Neural progenitor cell (in vitro differentiated cells): ENCODE results near the gene MYO1A. TPM values are rescaled to one million over a fixed set of nuclear protein-coding genes. Genes with fewer than 3 reads are reported as not detected.

Experiments used
- DNase-seq: peaks from one replicate; pipeline ENCODE4 v3.0.0-alpha.2; 2016; ENCODE audit warnings: low spot score
- H2AFZ ChIP-seq: fragments of 200-600 bp; sonication (generic); replicated peaks from 2 replicates; pipeline ENCODE4 v1.6.1; 2016; ENCODE audit warnings: antibody characterized with exemption
- H3F3A ChIP-seq: fragments of 200-600 bp; sonication (generic); 2 replicates; pipeline ENCODE4 v1.6.1; 2016; ENCODE audit warnings: antibody characterized with exemption, low read depth
- H3K27ac ChIP-seq: fragments of 200-600 bp; sonication (generic); 2 replicates; pipeline ENCODE4 v1.5.1; 2016; ENCODE audit warnings: mild to moderate bottlenecking
- H3K27me3 ChIP-seq: fragments of 200-600 bp; sonication (generic); 2 replicates; pipeline ENCODE4 v1.6.1; 2016; ENCODE audit warnings: mild to moderate bottlenecking, moderate library complexity
- H3K36me3 ChIP-seq: fragments of 200-600 bp; sonication (generic); 2 replicates; pipeline ENCODE4 v1.5.1; 2016
- H3K4me1 ChIP-seq: fragments of 200-600 bp; sonication (generic); 2 replicates; pipeline ENCODE4 v1.6.1; 2016; ENCODE audit warnings: mixed run types
- H3K4me2 ChIP-seq: fragments of 200-600 bp; sonication (generic); 2 replicates; pipeline ENCODE4 v1.6.1; 2016
- H3K4me3 ChIP-seq: fragments of 200-600 bp; sonication (generic); 2 replicates; pipeline ENCODE4 v1.5.1; 2016
- H3K79me2 ChIP-seq: fragments of 200-600 bp; sonication (generic); 2 replicates; pipeline ENCODE4 v1.6.1; 2016; ENCODE audit warnings: low read depth
- H3K9ac ChIP-seq: fragments of 200-600 bp; sonication (generic); 2 replicates; pipeline ENCODE4 v1.6.1; 2016
- H3K9me3 ChIP-seq: fragments of 200-600 bp; sonication (generic); 2 replicates; pipeline ENCODE4 v1.5.1; 2016; ENCODE audit warnings: low read depth
- H4K20me1 ChIP-seq: fragments of 200-600 bp; sonication (generic); 2 replicates; pipeline ENCODE4 v1.6.1; 2016; ENCODE audit warnings: low read depth
- H3K27ac Mint-ChIP-seq: 3 replicates; pipeline ENCODE4 v1.8.0; 2021; ENCODE audit warnings: mixed read lengths
- H3K27me3 Mint-ChIP-seq: 2 replicates; pipeline ENCODE4 v1.8.0; 2022; ENCODE audit warnings: low read depth, mild to moderate bottlenecking, inconsistent platforms, moderate library complexity, mixed read lengths; ENCODE audit not compliant: insufficient read depth
- H3K36me3 Mint-ChIP-seq: 3 replicates; pipeline ENCODE4 v1.8.0; 2021; ENCODE audit warnings: mixed read lengths
- H3K4me1 Mint-ChIP-seq: 3 replicates; pipeline ENCODE4 v1.8.0; 2021; ENCODE audit warnings: mixed read lengths
- H3K4me3 Mint-ChIP-seq: 3 replicates; pipeline ENCODE4 v1.8.0; 2021; ENCODE audit warnings: mild to moderate bottlenecking, moderate library complexity, mixed read lengths
- H3K9me3 Mint-ChIP-seq: 3 replicates; pipeline ENCODE4 v1.8.0; 2020; ENCODE audit warnings: mixed read lengths
- EZH2 ChIP-seq: fragments of 200-600 bp; sonication (generic); IDR thresholded peaks from 2 replicates; pipeline ENCODE4 v1.6.1; 2017; ENCODE audit warnings: antibody characterized with exemption, mild to moderate bottlenecking, moderate library complexity
- EZH2phosphoT487 ChIP-seq: fragments of 200-600 bp; sonication (generic); IDR thresholded peaks from 2 replicates; pipeline ENCODE4 v1.6.1; 2017; ENCODE audit warnings: antibody characterized with exemption
- total RNA-seq: library from RNA; depleted of rRNA; stranded (reverse); fragments of >200 nt; gene quantifications from 2 replicates; pipeline ENCODE4 v1.2.3, GENCODE V29; 2015; ENCODE audit warnings: low replicate concordance
- TF ChIP-seq, protein P1 (sequence below): fragments of 200-600 bp; sonication (generic); IDR thresholded peaks from 2 replicates; pipeline ENCODE4 v1.5.1; 2017; ENCODE audit warnings: antibody characterized with exemption, mild to moderate bottlenecking

The MYO1A gene
- total RNA-seq, 1 donor from 2014 or later, result not detected

DNA sequence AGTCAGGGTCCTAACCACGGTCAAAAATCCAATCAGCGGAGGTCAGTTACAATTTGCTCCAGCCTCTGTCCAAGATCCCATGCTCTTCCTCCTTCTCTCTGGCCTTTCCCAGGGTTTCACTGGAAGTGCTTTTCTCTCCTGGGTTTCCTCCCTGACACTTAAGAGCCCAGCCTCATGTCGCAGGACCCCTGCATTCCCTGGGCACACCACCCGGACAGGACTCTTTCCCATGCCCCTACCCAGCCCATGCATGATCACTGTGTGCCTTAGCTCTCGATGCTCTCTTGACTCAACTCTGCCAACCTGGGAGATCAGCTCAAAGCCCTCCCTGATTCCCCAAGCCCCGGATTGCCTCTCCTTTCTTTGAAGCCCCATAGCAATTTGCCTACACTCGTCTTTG is 18.1 kb downstream of the MYO1A start:
- H3K36me3 ChIP-seq, result no peaks in the 10 kb centered on the region
- H3F3A ChIP-seq, result peaks cover 7% of the 10 kb centered on the region
- Mint-ChIP-seq H3K4me3 (no peak overlapping the region), H3K4me1 (peaks cover 6% of the 10 kb centered on the region), H3K36me3 (no peaks in the 10 kb centered on the region), H3K27ac (no peak overlapping the region), H3K9me3 (no peaks in the 10 kb centered on the region), H3K27me3 (peaks cover 7% of the 10 kb centered on the region)
- peak overlapping the region; percentile 88 for H2AFZ ChIP-seq
- no peak for DNase-seq
- peaks cover 12% of the 10 kb centered on the region for H3K4me1 ChIP-seq
- no peak overlapping the region for H3K4me3 ChIP-seq
- TF ChIP-seq EZH2, result no peak
- TF ChIP-seq, protein P1, sequence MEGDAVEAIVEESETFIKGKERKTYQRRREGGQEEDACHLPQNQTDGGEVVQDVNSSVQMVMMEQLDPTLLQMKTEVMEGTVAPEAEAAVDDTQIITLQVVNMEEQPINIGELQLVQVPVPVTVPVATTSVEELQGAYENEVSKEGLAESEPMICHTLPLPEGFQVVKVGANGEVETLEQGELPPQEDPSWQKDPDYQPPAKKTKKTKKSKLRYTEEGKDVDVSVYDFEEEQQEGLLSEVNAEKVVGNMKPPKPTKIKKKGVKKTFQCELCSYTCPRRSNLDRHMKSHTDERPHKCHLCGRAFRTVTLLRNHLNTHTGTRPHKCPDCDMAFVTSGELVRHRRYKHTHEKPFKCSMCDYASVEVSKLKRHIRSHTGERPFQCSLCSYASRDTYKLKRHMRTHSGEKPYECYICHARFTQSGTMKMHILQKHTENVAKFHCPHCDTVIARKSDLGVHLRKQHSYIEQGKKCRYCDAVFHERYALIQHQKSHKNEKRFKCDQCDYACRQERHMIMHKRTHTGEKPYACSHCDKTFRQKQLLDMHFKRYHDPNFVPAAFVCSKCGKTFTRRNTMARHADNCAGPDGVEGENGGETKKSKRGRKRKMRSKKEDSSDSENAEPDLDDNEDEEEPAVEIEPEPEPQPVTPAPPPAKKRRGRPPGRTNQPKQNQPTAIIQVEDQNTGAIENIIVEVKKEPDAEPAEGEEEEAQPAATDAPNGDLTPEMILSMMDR, result no peak
- TF ChIP-seq EZH2phosphoT487, result no peak
- no peak overlapping the region for H3K9ac ChIP-seq
- H3K27ac ChIP-seq, result no peak overlapping the region
- H3K9me3 ChIP-seq, result no peaks in the 10 kb centered on the region
- no peak overlapping the region for H3K4me2 ChIP-seq
- no peaks in the 10 kb centered on the region for H3K79me2 ChIP-seq
- H3K27me3 ChIP-seq, result no peaks in the 10 kb centered on the region
- no peaks in the 10 kb centered on the region for H4K20me1 ChIP-seq

DNA sequence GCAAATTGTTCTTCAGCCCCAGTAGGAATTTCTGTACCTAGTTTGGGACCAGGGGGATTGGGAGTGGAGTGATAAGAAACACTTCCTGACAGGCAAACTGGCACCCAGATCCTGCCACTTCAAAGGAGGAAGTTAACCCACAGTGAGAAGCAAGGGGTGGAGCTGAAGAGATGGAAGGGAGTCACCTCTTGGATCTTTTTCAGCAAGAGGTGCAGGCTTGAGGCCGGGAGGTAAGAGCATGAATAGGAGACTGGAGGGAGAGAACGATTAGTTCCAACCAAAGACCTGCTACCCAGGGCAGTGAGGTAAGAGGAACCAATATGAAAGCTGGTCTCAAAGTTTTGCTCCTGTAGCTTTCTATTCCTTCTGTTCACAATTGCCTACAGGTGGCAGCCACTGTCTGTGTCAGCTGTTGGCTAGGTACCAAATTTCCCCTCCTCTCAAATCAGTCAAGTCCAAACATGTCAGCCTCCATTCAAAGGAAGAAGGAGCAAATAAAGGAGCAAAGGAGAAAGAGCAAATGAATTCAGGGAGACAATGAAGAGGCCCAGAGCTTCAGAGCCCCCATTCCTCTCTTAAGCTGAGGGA is 18.7 kb downstream of the MYO1A start:
- Histone ChIP-seq H3K79me2 (no peaks in the 10 kb centered on the region), H3K9ac (no peak overlapping the region), H3F3A (peaks cover 7% of the 10 kb centered on the region), H3K4me1 (peaks cover 13% of the 10 kb centered on the region), H3K27ac (no peak overlapping the region), H3K4me2 (no peak overlapping the region), H3K9me3 (no peaks in the 10 kb centered on the region), H3K36me3 (no peaks in the 10 kb centered on the region), H3K4me3 (no peak overlapping the region), H3K27me3 (no peaks in the 10 kb centered on the region), H4K20me1 (no peaks in the 10 kb centered on the region), H2AFZ (peak overlapping the region; percentile 88)
- Mint-ChIP-seq H3K27me3 (peaks cover 9% of the 10 kb centered on the region), H3K4me3 (no peak overlapping the region), H3K9me3 (no peaks in the 10 kb centered on the region), H3K27ac (no peak overlapping the region), H3K4me1 (peaks cover 6% of the 10 kb centered on the region), H3K36me3 (no peaks in the 10 kb centered on the region)
- DNase-seq, result no peak
- TF ChIP-seq EZH2phosphoT487 (no peak), EZH2 (no peak)
- TF ChIP-seq, protein P1, result no peak

DNA sequence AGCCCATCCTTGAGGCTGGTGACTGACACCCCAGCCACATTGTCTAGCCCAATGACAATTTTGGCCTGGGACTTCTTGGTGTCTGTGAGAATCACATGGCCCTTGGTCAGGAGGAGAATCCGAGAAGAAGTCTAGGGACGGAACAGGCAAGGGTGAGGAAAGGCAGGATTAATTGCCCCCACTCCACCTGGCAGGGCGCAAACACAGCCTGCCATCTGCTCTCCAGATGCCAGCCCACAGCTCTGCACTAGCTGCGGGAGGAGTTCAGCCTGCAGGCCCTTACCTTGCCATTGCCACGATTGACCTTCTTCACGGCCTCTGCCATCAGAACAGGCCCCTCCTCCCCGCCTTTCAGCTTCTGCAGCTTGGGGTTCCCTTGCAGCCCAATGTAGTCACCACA is 20.5 kb downstream of the MYO1A start:
- Histone ChIP-seq H3K4me1 (peaks cover 13% of the 10 kb centered on the region), H3K4me3 (no peak overlapping the region), H3K9me3 (no peaks in the 10 kb centered on the region), H3K9ac (no peak overlapping the region), H3K36me3 (no peaks in the 10 kb centered on the region), H4K20me1 (no peaks in the 10 kb centered on the region), H2AFZ (no peak overlapping the region), H3F3A (peaks cover 7% of the 10 kb centered on the region), H3K27me3 (no peaks in the 10 kb centered on the region), H3K79me2 (no peaks in the 10 kb centered on the region), H3K4me2 (no peak overlapping the region), H3K27ac (no peak overlapping the region)
- Mint-ChIP-seq H3K4me1 (peaks cover 6% of the 10 kb centered on the region), H3K36me3 (no peaks in the 10 kb centered on the region), H3K27ac (no peak overlapping the region), H3K27me3 (peaks cover 11% of the 10 kb centered on the region), H3K4me3 (no peak overlapping the region), H3K9me3 (no peaks in the 10 kb centered on the region)
- TF ChIP-seq EZH2, result no peak
- TF ChIP-seq EZH2phosphoT487, result no peak
- TF ChIP-seq, protein P1, result no peak
- no peak for DNase-seq
